ENCODE results near the gene ACADVL. TPM values are rescaled to one million over a fixed set of nuclear protein-coding genes. Genes with fewer than 3 reads are reported as not detected.

The ACADVL gene
- total and polyA plus RNA-seq, 2 of the 4 experiments (the other 2 are of a cell fraction): 139 to 752 TPM

DNA sequence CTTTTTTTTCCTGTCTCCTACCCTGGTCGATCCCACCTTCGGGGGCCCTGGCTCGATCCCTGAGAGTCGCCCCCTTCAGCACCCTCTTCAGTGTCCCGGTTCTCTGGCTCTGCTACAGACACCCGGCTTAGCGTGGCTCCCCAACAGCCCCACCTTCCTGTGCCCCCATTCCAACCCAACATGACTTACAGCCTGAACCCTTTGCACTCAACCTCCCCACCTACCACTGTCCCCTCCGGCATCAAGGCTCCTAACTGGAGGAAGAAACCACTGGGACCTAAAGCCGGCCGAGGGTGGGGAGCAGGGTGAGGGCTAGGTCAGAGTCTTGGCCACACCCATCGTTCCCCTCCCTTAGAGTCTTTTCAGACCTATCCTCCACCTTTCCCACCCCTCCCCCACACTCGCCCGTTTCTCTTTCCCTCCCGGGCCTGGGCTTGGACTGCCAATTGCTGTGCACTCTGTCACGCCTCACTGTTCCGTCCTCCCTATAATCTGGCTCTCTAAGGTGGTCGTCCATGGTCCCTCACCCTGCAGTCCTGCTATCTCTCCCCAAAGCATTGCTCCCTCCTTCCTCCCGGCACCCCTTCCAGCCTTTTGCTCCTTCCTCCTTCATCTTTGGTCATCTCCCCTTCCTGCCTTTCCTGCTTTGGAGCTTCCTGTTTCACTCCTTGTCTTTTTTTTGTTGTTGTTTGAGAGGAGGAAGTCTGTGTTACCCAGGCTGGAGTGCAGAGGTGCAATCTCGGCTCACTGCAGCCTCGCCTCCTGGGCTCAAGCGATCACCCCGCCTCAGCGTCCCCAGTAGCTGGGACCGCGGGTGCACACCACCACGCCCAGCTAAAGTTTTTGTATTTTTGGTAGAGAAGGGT lies 43.4 kb downstream of the ACADVL start:
- no peak for ATAC-seq (ENCODE audit: low read depth)
- dilution Hi-C loops (cut with HindIII; ENCODE audit: low sequenced_read_pairs, unreplicated experiment) (no loop called here), in situ Hi-C loops (cut with MboI; ENCODE audit: low sequenced_read_pairs) (no loop called here), intact Hi-C loops (cut with micrococcal nuclease) (no loop called here)
- Histone ChIP-seq H3K4me2 (ENCODE audit: low read depth, low read length) (peak overlapping the region; percentile 28; the same call in 1 of the 2 replicates), H2BK120ac (ENCODE audit: low read depth, low read length) (peak overlapping the region; percentile 88), H3K9me1 (ENCODE audit: insufficient read depth, low read length) (peaks cover 10% of the 10 kb centered on the region), H3K9me3 (ENCODE audit: control insufficient read depth, insufficient read depth, low read length) (no peaks in the 10 kb centered on the region), H3K56ac (ENCODE audit: extremely low read depth, insufficient read depth, low read length) (no peak overlapping the region; the same call in 1 of the 2 replicates), H4K8ac (ENCODE audit: low read depth in 2 of 2, low read length in 2 of 2) (peak overlapping the region; percentile 78 to 98; a peak in 3 of 4 replicates), H4K91ac (ENCODE audit: insufficient read depth, low read depth, low read length) (peak overlapping the region; percentile 79), H2AK9ac (replicated peaks; ENCODE audit: low read depth, low read length, poor library complexity) (peak overlapping the region; percentile 86), H2BK15ac (ENCODE audit: low read depth, low read length) (peak overlapping the region; percentile 89; the same call in 2 of the 3 replicates), H2AFZ (replicated peaks; ENCODE audit: low read length, poor library complexity) (peak overlapping the region; percentile 90), H3K36me3 (ENCODE audit: control insufficient read depth, insufficient read depth, low read length) (peaks cover 13% of the 10 kb centered on the region), H3K4me1 (ENCODE audit: control insufficient read depth, insufficient read depth, low read length) (peaks cover 11% of the 10 kb centered on the region), H3K79me1 (ENCODE audit: low read depth in 1 of 2, low read length in 2 of 2) (no peaks in the 10 kb centered on the region), H3K18ac (ENCODE audit: low read depth, low read length) (0 out of 2 replicates have a peak overlapping the region, but pooled peaks have one; percentile 9), H3K27me3 (ENCODE audit: control insufficient read depth, insufficient read depth, low read length) (peaks cover 13% of the 10 kb centered on the region; the same call in 1 of the 2 replicates), H3K4ac (ENCODE audit: low read depth, low read length) (peak overlapping the region; percentile 77), H2AK5ac (ENCODE audit: low read depth, low read length) (peak overlapping the region; percentile 81; the same call in 1 of the 2 replicates), H4K5ac (ENCODE audit: low read depth, low read length) (peak overlapping the region; percentile 86), H4K20me1 (ENCODE audit: insufficient read depth, low read length) (no peaks in the 10 kb centered on the region), H3K23ac (ENCODE audit: low read depth, low read length) (peak overlapping the region; percentile 91; the same call in 1 of the 2 replicates), H3K27ac (ENCODE audit: insufficient read depth, low read length) (no peak overlapping the region), H2BK20ac (ENCODE audit: low read depth, low read length) (peak overlapping the region; percentile 2), H3K9ac (ENCODE audit: low read depth, low read length) (no peak overlapping the region), H3K4me3 (ENCODE audit: insufficient read depth, low read depth, low read length) (no peak overlapping the region), H3K14ac (replicated peaks; ENCODE audit: low read depth, low read length) (peak overlapping the region; percentile 96), H2BK5ac (ENCODE audit: low read depth, low read length, poor library complexity, severe bottlenecking) (no peak overlapping the region)
- CTCF ChIA-PET: interaction anchor here (1.6 kb wide), 1 partner anchor 33 kb away, joined by 7 read pairs; no protein-coding TSS in a partner anchor
- BruUV-seq (replicated peaks): no TSS peak
- 8% methylated on average over 8 of the region's 26 CpGs; no CpG with 5 or more reads in 1 of the 2 experiments for WGBS, 2 experiments (ENCODE audit: extremely low coverage in 2 of 2, insufficient read length in 1 of 2)
- TF ChIP-seq MAFK (IDR thresholded peaks at IDR 0.05; ENCODE audit: low read depth, low read length) (no peak), BHLHE40 (IDR thresholded peaks at IDR 0.05; ENCODE audit: low read depth, low read length) (no peak), RAD21 (IDR thresholded peaks at IDR 0.05; ENCODE audit: low read length) (no peak), RFX5 (IDR thresholded peaks at IDR 0.05; ENCODE audit: low read depth, low read length) (no peak), MAZ (IDR thresholded peaks at IDR 0.05; ENCODE audit: borderline replicate concordance, low read depth, low read length) (no peak), NFE2L2 (IDR thresholded peaks at IDR 0.05; ENCODE audit: low read depth, low read length) (no peak)
- TF ChIP-seq, protein P1, sequence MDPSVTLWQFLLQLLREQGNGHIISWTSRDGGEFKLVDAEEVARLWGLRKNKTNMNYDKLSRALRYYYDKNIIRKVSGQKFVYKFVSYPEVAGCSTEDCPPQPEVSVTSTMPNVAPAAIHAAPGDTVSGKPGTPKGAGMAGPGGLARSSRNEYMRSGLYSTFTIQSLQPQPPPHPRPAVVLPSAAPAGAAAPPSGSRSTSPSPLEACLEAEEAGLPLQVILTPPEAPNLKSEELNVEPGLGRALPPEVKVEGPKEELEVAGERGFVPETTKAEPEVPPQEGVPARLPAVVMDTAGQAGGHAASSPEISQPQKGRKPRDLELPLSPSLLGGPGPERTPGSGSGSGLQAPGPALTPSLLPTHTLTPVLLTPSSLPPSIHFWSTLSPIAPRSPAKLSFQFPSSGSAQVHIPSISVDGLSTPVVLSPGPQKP (IDR thresholded peaks at IDR 0.05; ENCODE audit: borderline replicate concordance, low read depth, low read length): no peak
- no peak for DNase-seq
- POLR2A ChIA-PET (ENCODE audit: unreplicated experiment): interaction anchor here (0.6 kb wide), 1 partner anchor 9 kb away, joined by 9 read pairs; no protein-coding TSS in a partner anchor

Measured in IMR-90 (cell line).